HG03432 (cell line): ENCODE results near the gene ATG10.
"Not testable (repeated sequence)": the region's sequence is repeated elsewhere in the genome, so short reads cannot be mapped to it uniquely, and the experiment has no call there.

ENCODE experiments used
- ATAC-seq: cut with Tn5 transposase; IDR thresholded peaks from one replicate; pipeline ENCODE4 v1.9.1; 2021; ENCODE audit warnings: mild to moderate bottlenecking, moderate library complexity; ENCODE audit not compliant: unreplicated experiment

Gene ATG10

DNA sequence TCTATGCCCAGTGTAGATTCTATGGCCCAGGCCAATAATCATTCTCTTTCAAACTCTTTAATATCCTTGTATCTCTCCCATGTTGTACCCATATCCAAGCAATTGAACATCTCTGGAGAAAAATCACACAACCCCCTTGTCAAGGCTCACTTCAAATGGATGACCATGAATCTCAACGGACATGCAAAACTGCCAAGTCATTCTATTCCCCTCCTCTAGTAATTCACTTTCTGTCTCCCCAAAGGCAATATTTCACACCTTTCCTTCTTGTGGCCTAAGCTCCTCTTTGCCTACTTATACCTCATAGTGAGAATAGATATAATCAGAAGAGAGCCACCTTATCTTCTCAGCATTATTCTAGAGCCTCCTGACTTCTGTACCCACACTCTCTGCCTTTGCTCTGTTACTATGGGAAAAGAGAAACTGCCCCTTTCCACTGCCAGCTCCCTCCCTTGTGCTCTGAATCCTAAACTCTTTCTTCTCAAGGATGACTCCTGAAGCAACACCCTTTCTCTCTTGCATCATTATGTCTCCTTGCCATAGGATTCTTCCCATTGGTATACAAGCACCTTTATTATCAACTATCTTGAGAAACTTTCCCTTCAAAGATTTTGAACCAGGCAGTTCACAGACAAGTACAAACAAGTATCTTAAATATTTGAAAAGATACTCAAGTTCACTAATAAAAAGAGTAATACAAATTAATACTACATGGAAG is 240.2 kb downstream of the ATG10 start:
- ATAC-seq: no peak

- no peak for ATAC-seq
These were observed 246.1 kb downstream of the ATG10 start for GRCh38 chr5:82217917-82218316.

- ATAC-seq: no peak
These were observed 246.7 kb downstream of the ATG10 start for GRCh38 chr5:82218374-82219156.

GRCh38 chr5:82221020-82221419 is 249.2 kb downstream of the ATG10 start:
- no peak for ATAC-seq

DNA sequence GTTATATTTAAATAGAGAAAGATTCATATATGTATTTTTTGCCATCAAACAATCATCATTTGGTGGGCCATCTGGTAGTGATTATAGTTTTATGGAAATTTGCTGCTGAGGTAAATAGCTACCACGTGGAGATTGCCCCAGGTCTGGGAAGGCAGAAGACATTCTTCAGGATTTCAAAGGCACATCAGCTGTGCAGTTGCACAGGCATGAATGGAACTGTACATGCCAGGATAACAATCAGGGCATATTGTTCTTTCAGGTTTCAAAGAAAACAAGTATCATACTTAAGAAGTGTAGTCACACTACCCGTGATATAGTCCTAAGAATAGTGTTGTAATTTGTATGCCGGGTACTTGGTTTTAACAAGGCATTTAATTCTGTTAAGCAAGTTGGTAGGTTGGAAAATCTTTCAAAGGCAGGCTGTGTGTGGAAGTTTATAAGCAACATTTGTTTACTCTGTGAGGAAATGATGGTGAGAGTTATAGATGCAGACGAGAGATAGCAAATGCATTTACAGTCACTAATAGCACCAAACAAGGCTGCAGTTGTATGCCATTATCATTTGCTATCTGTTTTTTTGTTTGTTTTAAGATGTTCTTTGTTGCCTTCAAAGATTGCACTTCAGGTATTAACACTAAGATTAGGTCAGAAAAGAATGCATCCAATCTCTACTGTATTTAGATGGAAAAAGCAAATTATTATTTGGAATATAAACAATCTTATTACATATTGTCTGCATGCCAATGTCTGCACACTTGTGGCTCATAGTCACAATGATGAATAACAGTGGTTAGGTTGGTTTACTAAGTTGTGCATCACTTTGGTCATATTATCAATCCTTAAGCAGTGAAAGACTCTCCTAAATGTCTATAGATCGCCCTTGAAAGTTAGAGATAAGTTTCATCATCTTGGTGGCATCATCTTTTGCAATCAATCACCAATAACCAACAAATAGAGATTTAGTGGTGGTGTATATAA is 251.1 kb downstream of the ATG10 start:
- no peak for ATAC-seq

DNA sequence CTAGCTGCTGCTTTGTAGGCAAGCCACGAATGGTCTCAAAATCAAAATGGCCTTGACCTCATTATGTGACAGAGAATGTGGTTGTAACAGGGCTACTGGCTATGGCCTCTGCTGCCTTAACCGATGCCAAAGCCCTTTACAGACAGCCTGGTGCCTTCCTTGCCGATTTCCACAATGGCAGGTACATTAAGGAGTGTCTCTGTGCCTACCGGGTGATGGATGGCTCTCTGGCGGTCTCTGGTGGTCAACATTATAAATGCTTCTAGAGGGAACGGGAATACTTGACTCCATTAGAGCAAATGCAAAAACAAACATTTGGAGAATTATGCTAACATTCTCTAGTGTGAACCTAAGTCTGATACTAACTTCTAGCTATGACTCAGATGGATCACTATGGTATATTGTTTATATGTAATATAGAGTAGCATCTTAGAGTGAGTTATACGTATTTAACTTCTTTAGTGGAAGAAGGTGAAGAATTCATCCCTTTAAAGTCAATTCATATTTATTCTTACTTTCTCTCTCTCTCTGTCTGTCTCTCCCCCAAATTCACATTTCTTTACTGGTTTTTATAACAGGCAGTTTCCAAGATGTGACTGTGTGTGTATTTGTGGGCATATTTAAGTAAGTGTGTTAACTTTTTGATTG is 253.8 kb downstream of the ATG10 start:
- peak; percentile 89 for ATAC-seq

- ATAC-seq: no peak
These were observed 263.1 kb downstream of the ATG10 start for GRCh38 chr5:82234885-82235284.

DNA sequence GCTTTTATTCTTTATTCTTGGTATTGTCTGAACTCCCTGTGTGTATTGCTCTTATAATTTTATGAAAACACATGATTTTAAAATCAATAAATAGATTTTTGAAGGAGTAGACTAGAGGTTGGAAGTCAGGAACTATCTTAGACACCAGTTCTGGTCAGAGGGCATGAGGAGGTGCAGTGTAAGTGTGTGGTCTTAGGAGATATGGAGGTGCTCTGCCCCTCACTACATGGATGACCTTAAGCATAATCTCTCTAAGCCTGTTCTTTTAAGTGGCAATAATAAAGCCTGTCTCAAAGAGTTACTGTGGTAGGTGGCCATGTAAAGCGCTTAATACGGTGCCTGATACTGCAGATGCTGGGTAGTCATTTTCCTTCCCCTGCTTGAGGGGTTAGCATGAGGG is 272.3 kb downstream of the ATG10 start:
- no peak for ATAC-seq

GRCh38 chr5:82244854-82245635 is 273.2 kb downstream of the ATG10 start:
- ATAC-seq: no peak

- ATAC-seq: no peak
These were observed 275.2 kb downstream of the ATG10 start for GRCh38 chr5:82246960-82247574.

DNA sequence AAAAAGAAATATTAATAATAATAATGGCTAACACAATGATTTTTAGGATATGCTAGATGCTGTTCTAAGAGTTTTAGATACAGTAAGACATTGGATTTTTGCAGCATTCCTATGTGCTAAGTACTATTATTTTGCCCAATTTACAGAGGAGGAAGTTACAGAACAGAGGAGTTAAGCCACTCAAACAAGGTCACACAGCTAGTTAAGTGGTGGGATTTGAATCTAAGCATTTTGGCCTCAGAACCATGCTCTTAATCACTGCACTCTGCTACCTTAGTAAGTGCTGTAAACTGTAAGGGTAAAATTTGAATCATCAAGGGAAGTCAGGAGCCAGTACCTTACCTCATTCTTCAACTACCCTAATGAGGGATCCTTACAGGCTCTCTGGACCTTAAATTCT is 280.9 kb downstream of the ATG10 start:
- no peak for ATAC-seq

- ATAC-seq: no peak
These were observed 284.0 kb downstream of the ATG10 start for GRCh38 chr5:82255844-82256243.

DNA sequence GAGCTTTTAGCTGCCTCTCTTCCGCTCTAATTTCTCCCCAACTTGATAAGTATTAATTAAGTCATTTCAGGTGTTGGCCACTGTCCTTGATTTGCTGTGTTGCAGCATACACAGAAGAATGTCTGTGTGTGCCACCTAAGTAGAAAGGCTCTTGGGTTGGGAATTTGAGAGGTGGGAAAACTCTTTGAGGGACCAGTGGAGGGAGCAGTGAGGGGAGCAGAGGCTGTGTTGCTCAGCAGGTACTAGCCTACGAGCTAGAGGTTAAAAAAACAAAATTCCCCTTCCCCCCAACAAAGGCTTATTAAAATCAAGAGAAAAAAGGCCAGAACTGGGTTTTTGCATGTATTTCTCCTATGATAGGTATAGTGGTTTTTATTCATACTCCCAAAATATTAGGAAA is 285.4 kb downstream of the ATG10 start:
- ATAC-seq: no peak

- ATAC-seq: no peak
These were observed 285.9 kb downstream of the ATG10 start for GRCh38 chr5:82257729-82258128.

- ATAC-seq: peak; percentile 47
These were observed 287.5 kb downstream of the ATG10 start for GRCh38 chr5:82259172-82259800.

DNA sequence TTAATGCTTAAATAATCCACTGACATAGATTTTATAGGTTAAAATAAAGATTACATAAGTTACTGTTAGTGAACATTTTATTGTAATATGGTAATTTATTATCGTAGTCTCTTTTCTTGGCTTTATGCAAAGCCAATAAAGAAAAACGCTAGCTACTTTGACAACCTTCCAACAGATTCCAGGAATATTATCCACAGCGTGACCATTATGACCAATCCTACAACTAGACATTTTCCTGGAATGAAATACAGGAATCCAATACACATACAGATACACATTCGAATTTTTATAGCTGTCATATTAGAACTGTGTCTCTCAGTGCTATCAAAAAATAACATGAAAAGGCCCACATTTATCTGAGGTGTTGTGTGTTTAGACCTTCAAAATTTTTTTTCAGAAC is 293.2 kb downstream of the ATG10 start:
- ATAC-seq: no peak

- not testable (repeated sequence) for ATAC-seq
These were observed 295.6 kb downstream of the ATG10 start for GRCh38 chr5:82267297-82267933.

GRCh38 chr5:82269363-82269762 is 297.5 kb downstream of the ATG10 start:
- ATAC-seq: not testable (repeated sequence)
